H9 (cell line): ENCODE measurements around the gene FGD6. TPM values are rescaled to one million over a fixed set of nuclear protein-coding genes. Genes with fewer than 3 reads are reported as not detected.

Experiments
- DNase-seq: peaks from one replicate; pipeline ENCODE4 v3.0.0-alpha.2; 2017
- H2AFZ ChIP-seq: one replicate; pipeline ENCODE4 v1.6.1; 2013; ENCODE audit warnings: mild to moderate bottlenecking, low read length, control low read depth, moderate library complexity
- H2AK5ac ChIP-seq: 2 replicates; pipeline ENCODE4 v1.6.1; 2013; ENCODE audit warnings: low read length, control low read depth, mixed read lengths; ENCODE audit not compliant: insufficient read length
- H2BK120ac ChIP-seq: one replicate; pipeline ENCODE4 v1.6.1; 2013; ENCODE audit warnings: low read depth, mild to moderate bottlenecking, low read length, control low read depth, inconsistent platforms; ENCODE audit not compliant: poor library complexity, severe bottlenecking
- H2BK12ac ChIP-seq: 2 replicates; pipeline ENCODE4 v1.6.1; 2013; ENCODE audit warnings: low read length, control low read depth, mixed read lengths, low read depth; ENCODE audit not compliant: insufficient read length
- H2BK15ac ChIP-seq: 2 replicates; pipeline ENCODE4 v1.6.1; 2013; ENCODE audit warnings: low read depth, low read length, control low read depth
- H2BK20ac ChIP-seq: one replicate; pipeline ENCODE4 v1.6.1; 2013; ENCODE audit warnings: low read depth, mild to moderate bottlenecking, low read length, control low read depth, inconsistent platforms; ENCODE audit not compliant: poor library complexity, severe bottlenecking
- H2BK5ac ChIP-seq: 2 replicates; pipeline ENCODE4 v1.6.1; 2013; ENCODE audit warnings: low read length, control low read depth, mixed read lengths; ENCODE audit not compliant: insufficient read length
- H3K14ac ChIP-seq: 2 replicates; pipeline ENCODE4 v1.6.1; 2013; ENCODE audit warnings: low read length, control low read depth; ENCODE audit not compliant: insufficient read depth
- H3K18ac ChIP-seq: 2 replicates; pipeline ENCODE4 v1.6.1; 2013; ENCODE audit warnings: low read depth, mild to moderate bottlenecking, mixed read lengths, low read length, control low read depth; ENCODE audit not compliant: insufficient read length
- H3K23ac ChIP-seq: 2 replicates; pipeline ENCODE4 v1.6.1; 2013; ENCODE audit warnings: low read length, control low read depth, mixed read lengths, low read depth; ENCODE audit not compliant: insufficient read length
- H3K23me2 ChIP-seq: 2 replicates; pipeline ENCODE4 v1.6.1; 2013; ENCODE audit warnings: low read depth, mild to moderate bottlenecking, mixed read lengths, low read length, control low read depth; ENCODE audit not compliant: insufficient read length, poor library complexity, severe bottlenecking
- H3K27ac ChIP-seq: 2 replicates; pipeline ENCODE4 v1.5.1; 2013; ENCODE audit warnings: low read length, control low read depth, mixed read lengths, low read depth; ENCODE audit not compliant: insufficient read length
- H3K27me3 ChIP-seq: 2 replicates; pipeline ENCODE4 v1.6.1; 2013; ENCODE audit warnings: low read length, control low read depth, inconsistent platforms; ENCODE audit not compliant: insufficient read depth
- H3K4ac ChIP-seq: 2 replicates; pipeline ENCODE4 v1.6.1; 2013; ENCODE audit warnings: low read depth, mild to moderate bottlenecking, control low read depth, inconsistent platforms, low read length, moderate library complexity
- H3K4me1 ChIP-seq: 2 replicates; pipeline ENCODE4 v1.6.1; 2013; ENCODE audit warnings: low read length, control low read depth, inconsistent platforms; ENCODE audit not compliant: insufficient read depth
- H3K4me2 ChIP-seq: 2 replicates; pipeline ENCODE4 v1.6.1; 2013; ENCODE audit warnings: low read length, control low read depth, mixed read lengths; ENCODE audit not compliant: insufficient read length, insufficient read depth
- H3K56ac ChIP-seq: 2 replicates; pipeline ENCODE4 v1.6.1; 2013; ENCODE audit warnings: low read depth, mild to moderate bottlenecking, mixed read lengths, low read length, control low read depth; ENCODE audit not compliant: insufficient read length
- H3K79me1 ChIP-seq: 2 replicates; pipeline ENCODE4 v1.6.1; 2013; ENCODE audit warnings: low read depth, mild to moderate bottlenecking, moderate library complexity, low read length, control low read depth, inconsistent platforms; ENCODE audit not compliant: insufficient read depth, poor library complexity, severe bottlenecking
- H3K79me2 ChIP-seq: 2 replicates; pipeline ENCODE4 v1.6.1; 2013; ENCODE audit warnings: low read length, control low read depth, inconsistent platforms; ENCODE audit not compliant: insufficient read depth
- H3K9ac ChIP-seq: 2 replicates; pipeline ENCODE4 v1.6.1; 2013; ENCODE audit warnings: low read length, control low read depth, mixed read lengths; ENCODE audit not compliant: insufficient read length; ENCODE audit errors: extremely low read depth
- H3K9me3 ChIP-seq: one replicate; pipeline ENCODE4 v1.6.1; 2013; ENCODE audit warnings: low read depth, low read length, inconsistent platforms; ENCODE audit not compliant: control insufficient read depth
- H3T11ph ChIP-seq: one replicate; pipeline ENCODE4 v1.6.1; 2013; ENCODE audit warnings: mild to moderate bottlenecking, low read length, control low read depth, inconsistent platforms
- H4K20me1 ChIP-seq: one replicate; pipeline ENCODE4 v1.6.1; 2013; ENCODE audit not compliant: control insufficient read depth, insufficient read length, insufficient read depth
- H4K5ac ChIP-seq: 2 replicates; pipeline ENCODE4 v1.6.1; 2013; ENCODE audit warnings: low read depth, mild to moderate bottlenecking, mixed read lengths, low read length, control low read depth; ENCODE audit not compliant: insufficient read length
- H4K8ac ChIP-seq: replicated peaks from 2 replicates; pipeline ENCODE4 v1.6.1; 2013; ENCODE audit warnings: low read length, control low read depth, mixed read lengths, low read depth; ENCODE audit not compliant: insufficient read length
- H4K91ac ChIP-seq: 2 replicates; pipeline ENCODE4 v1.6.1; 2013; ENCODE audit warnings: low read depth, mild to moderate bottlenecking, moderate library complexity, mixed read lengths, low read length, control low read depth; ENCODE audit not compliant: insufficient read length
- H3K27ac Mint-ChIP-seq, 3 experiments: 2 replicates in 2 of 3; 3 replicates in 1 of 3; pipeline ENCODE4 v1.8.0; 2020 to 2021; ENCODE audit warnings: mixed read lengths in 3 of 3, mild to moderate bottlenecking in 1 of 3, moderate library complexity in 1 of 3
- H3K27me3 Mint-ChIP-seq: 2 replicates; pipeline ENCODE4 v1.8.0; 2021; ENCODE audit warnings: low read depth, mild to moderate bottlenecking, moderate library complexity, mixed read lengths
- H3K36me3 Mint-ChIP-seq, 3 experiments: 2 replicates in 2 of 3; 3 replicates in 1 of 3; pipeline ENCODE4 v1.8.0; 2020 to 2021; ENCODE audit warnings: low read depth in 3 of 3, mixed read lengths in 3 of 3; ENCODE audit not compliant: insufficient read depth in 1 of 3
- H3K4me1 Mint-ChIP-seq, 2 experiments: 2 replicates each; pipeline ENCODE4 v1.8.0; 2020; ENCODE audit warnings: mixed read lengths in 2 of 2
- H3K4me3 Mint-ChIP-seq, 2 experiments: 2 replicates in 1 of 2; 3 replicates in 1 of 2; pipeline ENCODE4 v1.8.0; 2020 to 2021; ENCODE audit warnings: mild to moderate bottlenecking in 2 of 2, mixed read lengths in 2 of 2, moderate library complexity in 1 of 2
- H3K9me3 Mint-ChIP-seq, 2 experiments: 2 replicates in 1 of 2; 3 replicates in 1 of 2; pipeline ENCODE4 v1.8.0; 2020; ENCODE audit warnings: mild to moderate bottlenecking in 2 of 2, mixed read lengths in 2 of 2, moderate library complexity in 1 of 2
- WGBS: extraction: QIAGEN DNeasy Blood & Tissue Kit; methylation state at CpG from one replicate; pipeline ENCODE4 v1.1.7; 2013; ENCODE audit warnings: missing lambda C conversion rate, low lambda C conversion rate, mixed read lengths; ENCODE audit not compliant: insufficient read length; ENCODE audit errors: extremely low coverage; 5-methylcytosine and 5-hydroxymethylcytosine counted together
- total RNA-seq: library from RNA; stranded (reverse); gene quantifications from 2 replicates; pipeline ENCODE4 v1.2.1, GENCODE V29; 2021
- TF ChIP-seq, protein P1 (sequence below): fragments of 200-600 bp; sonication (generic); conservative IDR thresholded peaks from 3 replicates; pipeline ENCODE4 v1.8.0; 2021; ENCODE audit warnings: antibody characterized with exemption, mild to moderate bottlenecking

FGD6 gene
- total RNA-seq, 1 experiment from 2014 or later, result 39.5 TPM

DNA sequence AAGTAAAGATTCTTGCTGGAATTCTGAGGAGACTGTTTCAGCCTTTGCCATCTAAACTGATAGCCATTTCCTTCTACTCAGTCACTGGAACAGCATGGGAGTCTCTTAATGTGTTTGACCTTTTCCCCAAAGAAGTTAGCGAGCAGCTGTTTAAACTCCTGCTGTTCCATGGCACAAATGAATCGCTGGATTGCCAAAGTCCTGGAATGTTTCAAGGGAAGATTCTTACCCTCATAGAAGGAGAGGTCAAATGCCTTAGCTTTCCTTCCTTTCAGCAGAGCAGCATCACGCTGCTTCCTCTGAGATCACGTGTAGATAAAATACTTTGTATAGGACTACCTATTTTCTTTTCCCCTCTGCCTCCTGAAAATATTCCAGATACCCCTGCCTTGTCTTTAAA, 133.3 kb downstream of the FGD6 start:
- no peak overlapping the region for H2BK5ac ChIP-seq
- DNase-seq, result no peak
- H2BK12ac ChIP-seq, result no peak overlapping the region
- no peak overlapping the region for H3K4ac ChIP-seq
- peak overlapping the region in 2 of 3 experiments; percentile 68 to 80; a peak in 4 of 7 replicates for H3K27ac Mint-ChIP-seq
- no peak overlapping the region for H4K8ac ChIP-seq
- no peaks in the 10 kb centered on the region for H3K23me2 ChIP-seq
- no peak overlapping the region for H3K27ac ChIP-seq
- H3K9ac ChIP-seq, result no peak overlapping the region
- no peaks in the 10 kb centered on the region for H3K79me2 ChIP-seq
- no peak overlapping the region for H3K4me3 Mint-ChIP-seq
- H3K4me1 ChIP-seq, result no peaks in the 10 kb centered on the region
- TF ChIP-seq, protein P1, sequence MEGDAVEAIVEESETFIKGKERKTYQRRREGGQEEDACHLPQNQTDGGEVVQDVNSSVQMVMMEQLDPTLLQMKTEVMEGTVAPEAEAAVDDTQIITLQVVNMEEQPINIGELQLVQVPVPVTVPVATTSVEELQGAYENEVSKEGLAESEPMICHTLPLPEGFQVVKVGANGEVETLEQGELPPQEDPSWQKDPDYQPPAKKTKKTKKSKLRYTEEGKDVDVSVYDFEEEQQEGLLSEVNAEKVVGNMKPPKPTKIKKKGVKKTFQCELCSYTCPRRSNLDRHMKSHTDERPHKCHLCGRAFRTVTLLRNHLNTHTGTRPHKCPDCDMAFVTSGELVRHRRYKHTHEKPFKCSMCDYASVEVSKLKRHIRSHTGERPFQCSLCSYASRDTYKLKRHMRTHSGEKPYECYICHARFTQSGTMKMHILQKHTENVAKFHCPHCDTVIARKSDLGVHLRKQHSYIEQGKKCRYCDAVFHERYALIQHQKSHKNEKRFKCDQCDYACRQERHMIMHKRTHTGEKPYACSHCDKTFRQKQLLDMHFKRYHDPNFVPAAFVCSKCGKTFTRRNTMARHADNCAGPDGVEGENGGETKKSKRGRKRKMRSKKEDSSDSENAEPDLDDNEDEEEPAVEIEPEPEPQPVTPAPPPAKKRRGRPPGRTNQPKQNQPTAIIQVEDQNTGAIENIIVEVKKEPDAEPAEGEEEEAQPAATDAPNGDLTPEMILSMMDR, result no peak
- H3K79me1 ChIP-seq, result no peaks in the 10 kb centered on the region
- H2AFZ ChIP-seq, result no peak overlapping the region
- H3K18ac ChIP-seq, result no peak overlapping the region
- H2BK120ac ChIP-seq, result no peak overlapping the region
- no peak overlapping the region for H3K56ac ChIP-seq
- no peak overlapping the region for H3T11ph ChIP-seq
- H2BK20ac ChIP-seq, result no peak overlapping the region
- H2AK5ac ChIP-seq, result no peak overlapping the region
- no peaks in the 10 kb centered on the region for H3K27me3 Mint-ChIP-seq
- H2BK15ac ChIP-seq, result no peak overlapping the region
- no peak overlapping the region for H3K23ac ChIP-seq
- peaks cover 0 to 3% of the 10 kb centered on the region in 2 experiments; a peak in 2 of 4 replicates for H3K4me1 Mint-ChIP-seq
- no peaks in the 10 kb centered on the region for H3K27me3 ChIP-seq
- no peak overlapping the region for H4K5ac ChIP-seq
- H3K36me3 Mint-ChIP-seq, result peaks cover 0 to 50% (median 24%) of the 10 kb centered on the region in 3 experiments; a peak in 6 of 7 replicates
- no CpG with 5 or more reads among the region's 4 CpGs for WGBS
- no peak overlapping the region for H3K4me2 ChIP-seq
- H4K20me1 ChIP-seq, result no peaks in the 10 kb centered on the region
- no peak overlapping the region for H4K91ac ChIP-seq
- no peaks in the 10 kb centered on the region for H3K9me3 ChIP-seq
- no peak overlapping the region for H3K14ac ChIP-seq
- no peaks in the 10 kb centered on the region for H3K9me3 Mint-ChIP-seq
